Measurements from ENCODE around the gene ZFP1.

Gene ZFP1

DNA sequence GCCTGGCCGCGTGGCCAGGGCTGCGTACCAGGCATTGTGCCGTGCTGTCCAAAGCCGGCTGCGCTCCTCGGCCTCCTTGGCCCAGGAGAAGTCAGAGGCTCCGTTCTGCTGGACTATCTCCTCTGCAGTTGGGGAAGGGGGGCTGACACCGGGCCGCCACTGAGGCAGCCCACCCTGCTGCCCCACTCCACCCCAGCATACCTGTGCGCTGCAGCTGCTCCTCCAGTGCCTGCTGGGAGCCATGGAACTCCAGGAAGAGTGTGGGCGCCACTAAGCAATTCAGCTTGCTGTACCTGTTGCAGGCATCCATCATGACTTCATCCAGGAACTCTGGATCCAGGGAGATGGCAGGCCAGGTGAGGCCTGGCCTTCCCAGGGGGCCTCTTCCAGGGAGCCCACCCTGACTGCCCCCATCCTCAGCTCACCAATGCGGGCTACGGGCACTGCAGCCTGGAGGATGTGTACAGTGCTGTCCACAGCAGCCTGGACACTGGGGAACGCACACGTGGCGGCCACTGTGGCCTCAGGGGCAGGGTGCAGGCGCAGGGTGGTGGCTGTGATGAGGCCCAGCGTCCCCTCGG is 34.7 kb upstream of the ZFP1 start:
- H3K4me3 ChIP-seq (ENCODE audit: low read length in 2 of 2): no peak overlapping the region
- peaks cover 34 to 41% of the 10 kb centered on the region in 2 donors for H3K4me1 ChIP-seq (ENCODE audit: control insufficient read depth in 2 of 2, insufficient read depth in 2 of 2, low read length in 2 of 2)
- no peaks in the 10 kb centered on the region for H3K27me3 ChIP-seq (ENCODE audit: control insufficient read depth in 2 of 2, insufficient read depth in 2 of 2, low read length in 2 of 2)
- peaks cover 0 to 3% of the 10 kb centered on the region in 2 donors for H3K36me3 ChIP-seq (ENCODE audit: control insufficient read depth in 2 of 2, insufficient read depth in 2 of 2, low read length in 2 of 2)
- no peaks in the 10 kb centered on the region for H3K9me3 ChIP-seq (ENCODE audit: control insufficient read depth in 2 of 2, low read length in 2 of 2)
- no peak overlapping the region for H3K9ac ChIP-seq (ENCODE audit: low read depth in 1 of 2, low read length in 2 of 2)
- no peak overlapping the region for H3K27ac ChIP-seq (ENCODE audit: low read depth in 2 of 2, low read length in 2 of 2)

DNA sequence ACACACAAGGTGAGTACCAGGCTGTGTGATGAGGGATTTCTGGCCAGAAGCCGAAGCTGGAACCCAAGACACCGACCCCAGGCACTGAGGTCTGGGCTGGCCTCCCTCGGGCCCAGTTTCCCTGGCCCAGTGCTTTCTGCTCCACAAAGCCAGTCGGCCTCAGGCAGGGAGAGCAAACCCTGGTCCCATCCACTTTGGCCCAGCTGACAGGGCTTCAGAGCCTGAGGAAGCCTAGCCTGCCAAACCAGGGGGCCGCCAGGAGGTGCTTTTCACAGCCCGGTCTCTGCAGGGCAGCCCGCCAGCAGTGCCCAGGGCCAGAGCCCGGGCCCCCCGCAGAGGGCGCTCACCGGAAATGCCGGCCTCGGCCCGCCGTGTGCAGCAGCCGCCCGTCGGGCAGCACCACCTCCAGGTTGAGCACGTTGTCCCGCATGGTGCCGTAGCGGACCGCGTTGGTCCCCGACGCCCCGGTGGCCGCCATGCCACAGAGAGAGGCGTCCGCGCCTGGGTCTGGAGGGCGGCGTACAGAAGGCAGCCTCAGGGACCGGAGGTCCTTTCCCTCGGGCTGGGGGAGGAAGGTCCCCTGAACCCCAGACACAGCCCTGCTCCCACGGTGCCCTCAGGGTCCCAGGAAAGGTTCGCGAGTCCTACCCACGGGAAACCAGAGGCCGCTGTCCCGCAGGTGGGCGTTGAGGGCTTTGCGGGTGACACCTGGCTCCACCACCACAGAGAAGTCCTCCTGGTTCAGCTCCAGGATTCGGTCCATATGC is 34.0 kb upstream of the ZFP1 start:
- no peaks in the 10 kb centered on the region for H3K9me3 ChIP-seq (ENCODE audit: control insufficient read depth in 2 of 2, low read length in 2 of 2)
- H3K27me3 ChIP-seq (ENCODE audit: control insufficient read depth in 2 of 2, insufficient read depth in 2 of 2, low read length in 2 of 2): no peaks in the 10 kb centered on the region
- H3K27ac ChIP-seq (ENCODE audit: low read depth in 2 of 2, low read length in 2 of 2): no peak overlapping the region
- H3K4me1 ChIP-seq (ENCODE audit: control insufficient read depth in 2 of 2, insufficient read depth in 2 of 2, low read length in 2 of 2): peaks cover 27 to 33% of the 10 kb centered on the region in 2 donors
- H3K4me3 ChIP-seq (ENCODE audit: low read length in 2 of 2): no peak overlapping the region
- peaks cover 0 to 3% of the 10 kb centered on the region in 2 donors for H3K36me3 ChIP-seq (ENCODE audit: control insufficient read depth in 2 of 2, insufficient read depth in 2 of 2, low read length in 2 of 2)
- no peak overlapping the region for H3K9ac ChIP-seq (ENCODE audit: low read depth in 1 of 2, low read length in 2 of 2)

DNA sequence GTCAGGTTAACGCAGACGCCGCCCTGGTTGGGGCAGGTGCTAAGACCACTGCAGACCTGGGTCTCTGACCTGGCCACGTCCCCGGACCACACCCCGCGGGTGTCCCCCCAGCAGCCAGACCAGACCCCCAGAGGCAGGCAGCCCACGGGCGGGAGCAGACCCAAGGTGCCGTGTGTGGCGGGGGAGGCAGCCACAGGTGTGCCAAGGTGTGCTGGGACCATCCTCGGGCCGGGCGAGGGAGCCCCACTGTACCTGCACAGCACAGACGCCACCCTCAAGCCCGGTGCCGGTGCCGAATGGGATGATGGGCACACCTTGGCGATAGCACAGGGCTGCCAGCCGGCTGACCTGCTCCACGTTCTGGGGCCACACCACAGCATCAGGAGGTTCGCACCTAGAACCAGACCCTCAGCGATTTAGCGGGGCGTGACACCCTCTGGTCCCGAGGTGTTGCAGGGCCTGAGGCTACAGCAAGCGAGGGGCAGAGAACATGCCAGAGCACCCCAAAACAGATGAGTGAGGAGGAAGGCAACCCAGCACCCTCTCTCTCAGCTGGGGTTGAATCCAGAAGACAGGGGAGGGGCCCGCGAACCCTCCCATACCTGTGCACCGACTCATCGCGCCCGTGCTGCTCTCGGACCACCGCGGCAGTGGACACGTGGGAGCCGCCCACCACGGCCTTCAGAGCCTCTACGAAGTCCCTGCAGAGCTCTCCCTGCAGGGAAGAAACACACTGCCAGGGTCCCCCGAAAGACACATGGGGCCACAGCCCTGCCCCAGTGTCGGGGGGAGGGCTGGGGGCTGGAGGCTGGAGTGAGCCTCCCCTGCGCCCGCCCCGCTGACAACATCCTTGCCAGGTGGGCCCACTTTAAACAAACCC is 33.1 kb upstream of the ZFP1 start:
- Histone ChIP-seq H3K9me3 (ENCODE audit: control insufficient read depth in 2 of 2, low read length in 2 of 2) (no peaks in the 10 kb centered on the region), H3K9ac (ENCODE audit: low read depth in 1 of 2, low read length in 2 of 2) (peak overlapping the region in 1 of 2 donors; percentile 40), H3K4me1 (ENCODE audit: control insufficient read depth in 2 of 2, insufficient read depth in 2 of 2, low read length in 2 of 2) (peaks cover 19 to 25% of the 10 kb centered on the region in 2 donors), H3K36me3 (ENCODE audit: control insufficient read depth in 2 of 2, insufficient read depth in 2 of 2, low read length in 2 of 2) (peaks cover 0 to 3% of the 10 kb centered on the region in 2 donors), H3K27me3 (ENCODE audit: control insufficient read depth in 2 of 2, insufficient read depth in 2 of 2, low read length in 2 of 2) (no peaks in the 10 kb centered on the region), H3K4me3 (ENCODE audit: low read length in 2 of 2) (peak overlapping the region in 1 of 2 donors; percentile 73), H3K27ac (ENCODE audit: low read depth in 2 of 2, low read length in 2 of 2) (no peak overlapping the region)

DNA sequence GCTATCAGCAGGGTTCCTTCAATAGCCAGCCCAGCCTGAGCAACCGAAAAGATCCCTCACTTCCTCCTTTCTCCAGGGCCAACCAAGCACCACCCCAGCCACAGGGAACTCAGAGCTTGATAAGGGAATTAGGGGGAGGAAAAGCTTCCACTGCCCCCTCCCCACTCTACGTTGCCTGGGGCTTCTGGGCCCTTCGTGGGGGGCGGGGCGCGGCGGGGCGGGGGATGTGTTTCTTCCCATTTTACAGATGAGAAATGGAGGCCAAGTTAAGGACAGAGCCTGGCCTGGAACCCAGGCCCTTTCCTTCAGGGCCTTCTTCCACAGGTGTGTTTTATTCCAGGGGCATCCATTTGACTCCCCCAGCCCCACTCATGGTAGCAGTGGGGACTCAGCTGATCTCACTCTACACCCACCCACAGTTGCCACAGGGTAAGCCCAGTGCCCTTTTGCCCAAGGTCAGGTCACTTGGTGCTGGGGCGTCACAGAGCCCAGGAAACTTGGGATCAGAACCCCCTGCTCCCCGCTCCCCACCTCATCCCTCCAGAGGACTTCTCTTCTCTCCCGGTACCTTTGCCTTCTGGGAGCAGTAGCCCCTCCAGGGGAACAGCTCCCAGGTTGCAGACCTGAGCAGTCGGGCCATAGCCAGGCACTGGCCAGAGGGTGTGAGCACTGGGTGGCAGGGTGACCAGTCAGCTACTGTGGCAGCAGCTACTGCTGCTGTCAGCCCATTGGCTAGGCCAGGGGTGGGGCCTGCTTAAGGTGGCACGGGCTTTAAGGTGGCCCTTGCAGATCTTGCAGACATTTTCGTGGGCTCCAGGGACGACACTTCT is 32.0 kb upstream of the ZFP1 start, which contains the start of gene LDHD:
Gene LDHD (minus strand): TSS at position 700 of the 830 bp plus-strand sequence. CDS start 60 bp downstream, at position 640.
- H3K27ac ChIP-seq (ENCODE audit: low read depth in 2 of 2, low read length in 2 of 2): peak within 1 kb of the TSS; percentile 74 to 80
- peak within 1 kb of the TSS; percentile 74 to 88 for H3K9ac ChIP-seq (ENCODE audit: low read depth in 1 of 2, low read length in 2 of 2)
- H3K9me3 ChIP-seq (ENCODE audit: control insufficient read depth in 2 of 2, low read length in 2 of 2): no peaks in the 10 kb centered on the region

DNA sequence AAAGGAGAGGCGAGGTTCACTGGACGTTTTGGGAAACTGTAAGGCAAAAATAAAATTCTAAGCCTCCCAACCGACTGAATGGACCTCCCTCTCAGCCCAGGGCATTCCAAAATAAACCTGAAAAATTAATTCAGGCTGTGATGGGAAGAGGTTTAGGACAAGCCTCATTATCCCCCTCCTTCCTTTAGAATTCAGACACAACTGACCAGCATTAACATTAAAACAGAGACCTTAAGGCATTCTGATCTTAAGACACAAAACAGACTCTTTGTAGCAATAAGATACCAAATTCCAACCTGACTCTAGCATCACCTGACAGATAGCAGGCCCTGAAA is 31.4 kb upstream of the ZFP1 start:
- Histone ChIP-seq H3K9me3 (ENCODE audit: control insufficient read depth in 2 of 2, low read length in 2 of 2) (peaks cover 5% of the 10 kb centered on the region in 2 donors), H3K4me3 (ENCODE audit: low read length in 2 of 2) (peak overlapping the region in 1 of 2 donors; percentile 73), H3K27me3 (ENCODE audit: control insufficient read depth in 2 of 2, insufficient read depth in 2 of 2, low read length in 2 of 2) (no peaks in the 10 kb centered on the region), H3K27ac (ENCODE audit: low read depth in 2 of 2, low read length in 2 of 2) (no peak overlapping the region), H3K4me1 (ENCODE audit: control insufficient read depth in 2 of 2, insufficient read depth in 2 of 2, low read length in 2 of 2) (peaks cover 4 to 8% of the 10 kb centered on the region in 2 donors), H3K36me3 (ENCODE audit: control insufficient read depth in 2 of 2, insufficient read depth in 2 of 2, low read length in 2 of 2) (peaks cover 0 to 3% of the 10 kb centered on the region in 2 donors), H3K9ac (ENCODE audit: low read depth in 1 of 2, low read length in 2 of 2) (no peak overlapping the region)

More for the DNA sequence above, 32.0 kb upstream of the ZFP1 start, which contains the start of gene LDHD:
- Histone ChIP-seq H3K36me3 (ENCODE audit: control insufficient read depth in 2 of 2, insufficient read depth in 2 of 2, low read length in 2 of 2) (peaks cover 0 to 3% of the 10 kb centered on the region in 2 donors), H3K4me1 (ENCODE audit: control insufficient read depth in 2 of 2, insufficient read depth in 2 of 2, low read length in 2 of 2) (peaks cover 8 to 14% of the 10 kb centered on the region in 2 donors), H3K27me3 (ENCODE audit: control insufficient read depth in 2 of 2, insufficient read depth in 2 of 2, low read length in 2 of 2) (no peaks in the 10 kb centered on the region), H3K4me3 (ENCODE audit: low read length in 2 of 2) (peak within 1 kb of the TSS; percentile 73 to 78)

DNA sequence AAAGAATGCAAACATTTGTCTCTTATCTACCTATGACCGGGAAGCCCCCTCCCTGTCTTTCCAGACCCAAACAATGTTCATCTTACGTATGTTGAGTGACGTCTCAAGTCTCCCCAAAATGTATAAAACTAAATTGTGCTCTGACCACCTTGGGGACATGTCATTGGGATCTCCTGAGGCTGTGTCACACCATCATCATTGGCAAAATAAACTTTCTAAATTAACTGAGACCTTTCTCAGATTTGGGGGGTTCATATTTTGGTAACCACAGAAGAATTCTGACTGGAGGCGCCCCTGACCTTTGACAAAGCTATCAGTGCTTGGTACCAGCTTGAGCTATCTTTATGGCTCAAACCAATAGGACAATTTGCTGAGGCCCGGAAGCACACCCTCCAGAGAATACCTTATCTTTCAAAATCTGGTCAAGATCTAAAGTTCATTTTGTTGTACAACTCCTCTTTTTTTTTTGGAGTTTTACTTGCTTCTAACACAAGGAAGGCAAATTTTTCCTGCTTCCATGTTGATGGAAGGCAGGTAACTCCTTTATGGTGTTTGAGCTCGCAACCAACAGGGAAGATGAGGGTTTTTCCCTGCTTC is 29.3 kb upstream of the ZFP1 start:
- Histone ChIP-seq H3K27ac (ENCODE audit: low read depth in 2 of 2, low read length in 2 of 2) (no peak overlapping the region), H3K9ac (ENCODE audit: low read depth in 1 of 2, low read length in 2 of 2) (no peak overlapping the region), H3K9me3 (ENCODE audit: control insufficient read depth in 2 of 2, low read length in 2 of 2) (peaks cover 7 to 9% of the 10 kb centered on the region in 2 donors), H3K36me3 (ENCODE audit: control insufficient read depth in 2 of 2, insufficient read depth in 2 of 2, low read length in 2 of 2) (peaks cover 0 to 2% of the 10 kb centered on the region in 2 donors), H3K4me1 (ENCODE audit: control insufficient read depth in 2 of 2, insufficient read depth in 2 of 2, low read length in 2 of 2) (peaks cover 4 to 6% of the 10 kb centered on the region in 2 donors), H3K27me3 (ENCODE audit: control insufficient read depth in 2 of 2, insufficient read depth in 2 of 2, low read length in 2 of 2) (no peaks in the 10 kb centered on the region), H3K4me3 (ENCODE audit: low read length in 2 of 2) (no peak overlapping the region)

DNA sequence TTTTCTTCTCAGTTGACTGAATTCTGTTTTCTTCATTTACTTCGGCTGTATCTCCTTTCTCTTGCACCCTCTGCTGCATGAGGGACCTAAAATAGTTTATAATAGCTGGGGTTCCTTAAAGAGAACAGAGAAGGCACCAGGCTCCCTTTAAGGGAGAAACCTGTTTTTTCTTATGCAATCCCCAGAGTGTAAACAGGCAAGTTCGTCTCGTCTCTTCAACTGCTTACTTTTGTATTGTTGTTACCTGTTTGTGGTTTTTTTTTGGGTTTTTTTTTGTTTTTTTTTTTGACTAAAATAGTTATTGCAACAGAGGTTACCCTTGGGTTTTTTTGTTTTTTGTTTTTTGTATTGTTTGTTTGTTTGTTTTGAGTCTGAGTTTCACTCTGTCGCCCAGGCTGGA is 28.1 kb upstream of the ZFP1 start:
- H3K27ac ChIP-seq (ENCODE audit: low read depth in 2 of 2, low read length in 2 of 2): no peak overlapping the region
- H3K4me1 ChIP-seq (ENCODE audit: control insufficient read depth in 2 of 2, insufficient read depth in 2 of 2, low read length in 2 of 2): peaks cover 2 to 6% of the 10 kb centered on the region in 2 donors
- H3K27me3 ChIP-seq (ENCODE audit: control insufficient read depth in 2 of 2, insufficient read depth in 2 of 2, low read length in 2 of 2): no peaks in the 10 kb centered on the region
- no peaks in the 10 kb centered on the region for H3K36me3 ChIP-seq (ENCODE audit: control insufficient read depth in 2 of 2, insufficient read depth in 2 of 2, low read length in 2 of 2)
- H3K4me3 ChIP-seq (ENCODE audit: low read length in 2 of 2): no peak overlapping the region
- peaks cover 7 to 9% of the 10 kb centered on the region in 2 donors for H3K9me3 ChIP-seq (ENCODE audit: control insufficient read depth in 2 of 2, low read length in 2 of 2)
- H3K9ac ChIP-seq (ENCODE audit: low read depth in 1 of 2, low read length in 2 of 2): no peak overlapping the region

DNA sequence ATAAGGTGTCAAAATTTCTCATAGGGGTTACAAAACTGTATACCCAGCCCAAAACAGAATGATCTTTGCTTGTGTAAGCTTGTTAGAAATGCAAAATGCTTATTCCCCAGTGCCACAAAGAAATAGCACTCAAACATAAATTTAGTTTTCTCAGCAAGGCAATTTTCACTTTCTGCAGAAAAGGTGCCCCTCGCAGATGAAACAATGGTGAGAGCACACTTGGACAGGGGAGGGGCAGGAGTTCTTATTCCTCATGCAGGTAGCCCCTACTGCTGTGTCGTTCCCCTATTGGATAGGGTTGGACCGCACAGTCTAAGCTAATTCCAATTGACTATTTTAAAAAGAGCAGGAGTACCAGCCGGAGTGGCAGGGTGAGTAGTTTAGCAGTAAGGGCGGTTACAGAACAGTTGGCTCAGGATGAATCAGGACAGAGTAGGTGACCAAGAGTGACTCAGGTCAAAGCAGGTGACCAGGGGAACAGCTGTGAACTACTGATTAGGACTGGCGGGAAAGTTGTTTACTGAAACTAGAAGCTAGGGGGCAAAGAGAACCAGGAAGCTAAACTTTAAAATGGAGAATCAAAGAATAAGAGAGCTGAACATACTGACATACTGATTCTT is 26.3 kb upstream of the ZFP1 start:
- no peaks in the 10 kb centered on the region for H3K36me3 ChIP-seq (ENCODE audit: control insufficient read depth in 2 of 2, insufficient read depth in 2 of 2, low read length in 2 of 2)
- no peak overlapping the region for H3K27ac ChIP-seq (ENCODE audit: low read depth in 2 of 2, low read length in 2 of 2)
- peaks cover 7 to 9% of the 10 kb centered on the region in 2 donors for H3K9me3 ChIP-seq (ENCODE audit: control insufficient read depth in 2 of 2, low read length in 2 of 2)
- H3K27me3 ChIP-seq (ENCODE audit: control insufficient read depth in 2 of 2, insufficient read depth in 2 of 2, low read length in 2 of 2): no peaks in the 10 kb centered on the region
- H3K4me3 ChIP-seq (ENCODE audit: low read length in 2 of 2): no peak overlapping the region
- H3K9ac ChIP-seq (ENCODE audit: low read depth in 1 of 2, low read length in 2 of 2): no peak overlapping the region
- H3K4me1 ChIP-seq (ENCODE audit: control insufficient read depth in 2 of 2, insufficient read depth in 2 of 2, low read length in 2 of 2): no peaks in the 10 kb centered on the region

DNA sequence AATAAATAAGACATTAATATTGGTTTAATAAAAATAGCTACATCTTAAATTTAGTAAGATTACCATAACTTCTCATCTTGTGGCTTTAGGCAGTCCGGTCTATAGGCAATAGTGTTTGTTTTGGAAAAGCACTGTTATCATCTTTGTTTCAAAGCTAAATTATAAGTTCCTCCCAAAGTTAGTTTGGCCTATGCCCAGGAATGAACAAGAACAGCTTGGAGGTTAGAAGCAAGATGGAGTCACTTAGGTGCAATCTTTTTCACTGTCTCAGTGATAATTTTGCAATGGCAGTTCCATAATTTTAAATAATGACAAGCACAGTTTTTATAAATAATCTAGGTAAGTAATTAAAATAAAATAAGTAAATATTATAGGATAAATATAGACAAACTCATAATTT is 25.7 kb upstream of the ZFP1 start:
- Histone ChIP-seq H3K4me1 (ENCODE audit: control insufficient read depth in 2 of 2, insufficient read depth in 2 of 2, low read length in 2 of 2) (no peaks in the 10 kb centered on the region), H3K27ac (ENCODE audit: low read depth in 2 of 2, low read length in 2 of 2) (no peak overlapping the region), H3K4me3 (ENCODE audit: low read length in 2 of 2) (no peak overlapping the region), H3K9ac (ENCODE audit: low read depth in 1 of 2, low read length in 2 of 2) (no peak overlapping the region), H3K27me3 (ENCODE audit: control insufficient read depth in 2 of 2, insufficient read depth in 2 of 2, low read length in 2 of 2) (no peaks in the 10 kb centered on the region), H3K9me3 (ENCODE audit: control insufficient read depth in 2 of 2, low read length in 2 of 2) (peaks cover 7 to 9% of the 10 kb centered on the region in 2 donors), H3K36me3 (ENCODE audit: control insufficient read depth in 2 of 2, insufficient read depth in 2 of 2, low read length in 2 of 2) (no peaks in the 10 kb centered on the region)

Data from mucosa of rectum (tissue), 2 donors.